H1 (cell line): ENCODE results near the gene RRAD. TPM values are rescaled to one million over a fixed set of nuclear protein-coding genes. Genes with fewer than 3 reads are reported as not detected.

Experiments
- CTCF ChIA-PET: fragments of 300-600 bp; sonication (Branson Sonifier 250); formaldehyde crosslinking; loops from one replicate; lab custom pipeline; 2021; ENCODE audit not compliant: partially characterized antibody; lab: Charles Lee
- POLR2A ChIA-PET: fragments of 300-600 bp; sonication (Branson Sonifier 250); formaldehyde crosslinking; loops from one replicate; lab custom pipeline; 2021; ENCODE audit warnings: inconsistent platforms; ENCODE audit not compliant: partially characterized antibody; lab: Charles Lee
- DNase-seq, 2 experiments: peaks; one replicate each; pipeline versions ENCODE4 v3.0.0 to v3.0.0-alpha.2; 2010 to 2022; ENCODE audit warnings: low spot score in 2 of 2, low read depth in 1 of 2, mixed read lengths in 1 of 2
- FAIRE-seq: peaks from 2 replicates; lab custom pipeline; 2011; peaks lifted over from hg19 to GRCh38; lab: Jason Lieb, UNC
- H2AFZ ChIP-seq: 2 replicates; pipeline ENCODE4 v1.8.1; 2012; ENCODE audit warnings: low read length, inconsistent platforms
- H2AK5ac ChIP-seq: 2 replicates; pipeline ENCODE4 v1.6.1; 2013; ENCODE audit warnings: low read depth, low read length
- H2BK120ac ChIP-seq: replicated peaks from 2 replicates; pipeline ENCODE3; 2013; ENCODE audit warnings: low read depth, low read length, inconsistent platforms
- H2BK12ac ChIP-seq: 2 replicates; pipeline ENCODE4 v1.6.1; 2013; ENCODE audit warnings: low read depth, low read length
- H2BK15ac ChIP-seq: 2 replicates; pipeline ENCODE4 v1.6.1; 2013; ENCODE audit warnings: low read length
- H2BK20ac ChIP-seq: 2 replicates; pipeline ENCODE4 v1.6.1; 2013; ENCODE audit warnings: low read length
- H2BK5ac ChIP-seq: 2 replicates; pipeline ENCODE4 v1.6.1; 2013; ENCODE audit warnings: low read depth, low read length
- H3K14ac ChIP-seq: 2 replicates; pipeline ENCODE4 v1.6.1; 2013; ENCODE audit warnings: inconsistent platforms; ENCODE audit not compliant: insufficient read length
- H3K18ac ChIP-seq: 2 replicates; pipeline ENCODE4 v1.6.1; 2013; ENCODE audit warnings: low read length; ENCODE audit errors: extremely low read depth
- H3K23ac ChIP-seq: 2 replicates; pipeline ENCODE4 v1.6.1; 2013; ENCODE audit warnings: inconsistent platforms; ENCODE audit not compliant: insufficient read length
- H3K23me2 ChIP-seq: 2 replicates; pipeline ENCODE4 v1.6.1; 2013; ENCODE audit warnings: low read depth, low read length
- H3K27ac ChIP-seq: 2 replicates; pipeline ENCODE4 v1.6.1; 2011; ENCODE audit warnings: low read depth, low read length, inconsistent platforms
- H3K27me3 ChIP-seq, 4 experiments: replicated peaks in 1 of 4; 1 replicate in 1 of 4; 2 replicates in 3 of 4; pipeline versions ENCODE4 v1.6.1 to v1.8.1; 2011 to 2013; ENCODE audit warnings: low read length in 3 of 4, mild to moderate bottlenecking in 3 of 4, inconsistent platforms in 2 of 4, mixed read lengths in 2 of 4, moderate library complexity in 1 of 4; ENCODE audit not compliant: control insufficient read depth in 3 of 4, insufficient read depth in 3 of 4; ENCODE audit errors: extremely low read depth in 1 of 4
- H3K36me3 ChIP-seq, 4 experiments: 2 replicates each; pipeline versions ENCODE4 v1.6.1 to v1.8.1; 2011 to 2013; ENCODE audit warnings: mild to moderate bottlenecking in 4 of 4, low read length in 3 of 4, moderate library complexity in 2 of 4, control low read depth in 1 of 4, inconsistent platforms in 1 of 4; ENCODE audit not compliant: insufficient read depth in 4 of 4, control insufficient read depth in 2 of 4
- H3K4ac ChIP-seq: replicated peaks from 2 replicates; pipeline ENCODE3; 2013; ENCODE audit warnings: low read length, low read depth, mixed read lengths, inconsistent platforms; ENCODE audit not compliant: insufficient read length
- H3K4me1 ChIP-seq, 4 experiments: replicated peaks in 1 of 4; 1 replicate in 1 of 4; 2 replicates in 3 of 4; pipeline versions ENCODE4 v1.6.1 to v1.8.1; 2011 to 2013; ENCODE audit warnings: low read length in 3 of 4, inconsistent platforms in 2 of 4, mixed read lengths in 1 of 4; ENCODE audit not compliant: insufficient read depth in 4 of 4, control insufficient read depth in 3 of 4
- H3K4me2 ChIP-seq, 2 experiments: 2 replicates each; pipeline versions ENCODE4 v1.6.1 to v1.8.1; 2011 to 2013; ENCODE audit warnings: low read depth in 2 of 2, low read length in 2 of 2, control low read depth in 1 of 2, inconsistent platforms in 1 of 2, mild to moderate bottlenecking in 1 of 2; ENCODE audit not compliant: insufficient read depth in 1 of 2
- H3K4me3 ChIP-seq, 4 experiments: fragments of 200-600, 300-600 bp in 1 of 4; sonication (generic), shearing (Covaris generic), sonication (Bioruptor Twin) in 1 of 4; 2 replicates each; pipeline versions ENCODE4 v1.5.1 to v1.8.1; 2011 to 2016; ENCODE audit warnings: low read length in 4 of 4, low read depth in 3 of 4, control low read depth in 2 of 4, inconsistent platforms in 2 of 4, mild to moderate bottlenecking in 2 of 4, mixed read lengths in 1 of 4, moderate library complexity in 1 of 4; ENCODE audit not compliant: insufficient read depth in 2 of 4; ENCODE audit errors: extremely low read depth in 1 of 4
- H3K56ac ChIP-seq: replicated peaks from 2 replicates; pipeline ENCODE3; 2013; ENCODE audit warnings: low read depth, mild to moderate bottlenecking, mixed read lengths, low read length, inconsistent platforms; ENCODE audit not compliant: insufficient read length
- H3K79me1 ChIP-seq: 2 replicates; pipeline ENCODE4 v1.6.1; 2013; ENCODE audit warnings: low read depth, low read length, control low read depth
- H3K79me2 ChIP-seq, 2 experiments: 2 replicates each; pipeline versions ENCODE4 v1.6.1 to v1.8.1; 2012 to 2013; ENCODE audit warnings: low read length in 2 of 2, mild to moderate bottlenecking in 2 of 2, inconsistent platforms in 1 of 2; ENCODE audit not compliant: insufficient read depth in 2 of 2, control insufficient read depth in 1 of 2
- H3K9ac ChIP-seq, 4 experiments: replicated peaks in 1 of 4; 1 replicate in 1 of 4; 2 replicates in 3 of 4; pipeline versions ENCODE4 v1.6.1 to v1.8.1; 2011 to 2013; ENCODE audit warnings: low read depth in 3 of 4, low read length in 3 of 4, control low read depth in 2 of 4, mild to moderate bottlenecking in 2 of 4, moderate library complexity in 2 of 4, inconsistent platforms in 1 of 4; ENCODE audit errors: extremely low read depth in 1 of 4
- H3K9me3 ChIP-seq, 2 experiments: 2 replicates each; pipeline versions ENCODE4 v1.6.1 to v1.8.1; 2012 to 2013; ENCODE audit warnings: mild to moderate bottlenecking in 2 of 2, moderate library complexity in 2 of 2, control low read depth in 1 of 2, inconsistent platforms in 1 of 2, low read depth in 1 of 2, low read length in 1 of 2, mixed read lengths in 1 of 2; ENCODE audit not compliant: insufficient read depth in 2 of 2
- H4K20me1 ChIP-seq, 2 experiments: replicated peaks in 1 of 2; 2 replicates each; pipeline versions ENCODE3 to v1.8.1; 2011 to 2013; ENCODE audit warnings: inconsistent platforms in 2 of 2, low read length in 2 of 2, mild to moderate bottlenecking in 1 of 2; ENCODE audit not compliant: insufficient read depth in 2 of 2, control insufficient read depth in 1 of 2
- H4K5ac ChIP-seq: 2 replicates; pipeline ENCODE4 v1.6.1; 2013; ENCODE audit warnings: low read length, low read depth, mixed read lengths, inconsistent platforms; ENCODE audit not compliant: insufficient read length
- H4K8ac ChIP-seq: 2 replicates; pipeline ENCODE4 v1.8.0; 2013; ENCODE audit warnings: mild to moderate bottlenecking, moderate library complexity, low read length, inconsistent platforms; ENCODE audit not compliant: insufficient read depth; ENCODE audit errors: extremely low read depth
- H4K91ac ChIP-seq: replicated peaks from 2 replicates; pipeline ENCODE3; 2013; ENCODE audit warnings: low read length, mixed read lengths, inconsistent platforms; ENCODE audit not compliant: insufficient read length
- BACH1 ChIP-seq: IDR thresholded peaks from 2 replicates; pipeline ENCODE4 v1.6.1; 2012; ENCODE audit warnings: low read length, improper control_type of control experiment
- GABPA ChIP-seq: IDR thresholded peaks from 2 replicates; pipeline ENCODE4 v1.6.1; 2011; ENCODE audit warnings: mild to moderate bottlenecking, low read length, moderate library complexity, borderline replicate concordance; ENCODE audit not compliant: insufficient read depth
- HDAC6 ChIP-seq: IDR thresholded peaks from one replicate; pipeline ENCODE4 v1.7.1; 2012; ENCODE audit warnings: low read depth, mild to moderate bottlenecking, inconsistent platforms, low read length, moderate library complexity
- KDM5A ChIP-seq: fragments of 200-600 bp; IDR thresholded peaks from 2 replicates; pipeline ENCODE4 v1.7.1; 2012; ENCODE audit warnings: mild to moderate bottlenecking, low read length, inconsistent platforms, mixed read lengths
- MAFK ChIP-seq: IDR thresholded peaks from 2 replicates; pipeline ENCODE4 v1.6.1; 2012; ENCODE audit warnings: low read depth, mild to moderate bottlenecking, improper control_type of control experiment, low read length
- RAD21 ChIP-seq, 2 experiments: IDR thresholded peaks in 1 of 2; conservative IDR thresholded peaks in 1 of 2; 2 replicates each; pipeline ENCODE4 v1.6.1; 2011; ENCODE audit warnings: low read depth in 2 of 2, low read length in 2 of 2, improper control_type of control experiment in 1 of 2, inconsistent platforms in 1 of 2, mild to moderate bottlenecking in 1 of 2, moderate library complexity in 1 of 2
- SIX5 ChIP-seq: IDR thresholded peaks from 2 replicates; pipeline ENCODE4 v1.6.1; 2011; ENCODE audit warnings: mild to moderate bottlenecking, low read depth, low read length
- TBP ChIP-seq: IDR thresholded peaks from 2 replicates; pipeline ENCODE4 v1.6.1; 2011; ENCODE audit warnings: low read depth, low read length, improper control_type of control experiment
- TEAD4 ChIP-seq: IDR thresholded peaks from 2 replicates; pipeline ENCODE4 v1.6.1; 2012; ENCODE audit warnings: low read depth, low read length, inconsistent platforms, mixed read lengths
- ZNF274 ChIP-seq: IDR thresholded peaks from 2 replicates; pipeline ENCODE4 v1.7.0; 2012; ENCODE audit warnings: low read length, borderline replicate concordance; ENCODE audit errors: extremely low read depth
- WGBS, 2 experiments: shearing (Covaris generic) in 1 of 2; methylation state at CpG; one replicate each; pipeline versions ENCODE4 v1.1.6 to v1.1.7; 2013 to 2015; ENCODE audit warnings: low lambda C conversion rate in 2 of 2, mixed read lengths in 2 of 2, inconsistent platforms in 1 of 2, low coverage in 1 of 2, missing lambda C conversion rate in 1 of 2; ENCODE audit not compliant: insufficient replicate concordance in 2 of 2, insufficient coverage in 1 of 2, insufficient read length in 1 of 2; ENCODE audit errors: extremely low coverage in 1 of 2, missing lambda C conversion rate in 1 of 2; 5-methylcytosine and 5-hydroxymethylcytosine counted together
- polyA plus RNA-seq, 7 experiments: library from polyadenylated mRNA; depleted of rRNA in 3 of 7; stranded (reverse) in 5 of 7; unstranded in 2 of 7; fragments of >200 nt in 5 of 7; fragments of 200-250 nt in 2 of 7; gene quantifications; 1 replicate in 5 of 7; 2 replicates in 1 of 7; 4 replicates in 1 of 7; pipeline versions ENCODE4 v1.2.1 to v1.2.3, GENCODE V29; 2011 to 2013; ENCODE audit warnings: missing spikeins in 2 of 7, mixed read lengths in 2 of 7
- total RNA-seq: library from RNA; stranded (reverse); fragmentation: NEBNext Ultra II Directional; extraction: Animal tissue kit (Norgen Biotek cat#: 25700); gene quantifications from 2 replicates; pipeline ENCODE4 v1.2.1, GENCODE V29; 2021
- TF ChIP-seq, protein P1 (sequence below): IDR thresholded peaks from 2 replicates; pipeline ENCODE4 v1.6.1; 2012; ENCODE audit warnings: inconsistent platforms
- TF ChIP-seq, protein P2 (sequence below): IDR thresholded peaks from 2 replicates; pipeline ENCODE4 v1.6.1; 2011; ENCODE audit warnings: low read depth, mild to moderate bottlenecking, low read length; ENCODE audit not compliant: insufficient read depth

Gene RRAD
- total and polyA plus RNA-seq, 2 of the 8 experiments (the other 6 are each of a cell fraction or from before 2014, with no cell fraction given) = 0.17 TPM; not detected in 1

DNA sequence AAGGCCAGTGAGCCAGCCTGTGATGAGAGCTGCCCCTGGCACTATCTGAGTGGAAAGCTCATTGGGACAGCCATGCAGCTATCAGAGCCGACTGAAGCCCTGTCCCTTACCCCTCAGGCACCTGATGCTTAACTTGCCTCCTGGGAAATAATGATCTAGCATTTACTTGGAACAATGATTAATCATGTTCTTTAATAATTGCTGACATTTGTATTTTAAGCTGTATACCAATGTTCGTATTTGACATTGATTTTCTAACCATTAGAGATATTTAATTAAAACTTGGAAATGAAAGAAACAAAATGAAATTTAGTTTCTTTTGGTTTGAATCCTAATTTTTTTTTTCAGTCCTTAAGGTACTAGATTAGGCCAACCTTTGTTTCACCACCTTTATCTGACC is 34.5 kb downstream of the RRAD start:
- Histone ChIP-seq H2AK5ac (no peak overlapping the region), H2BK20ac (no peak overlapping the region), H4K91ac (no peak overlapping the region), H3K14ac (no peak overlapping the region), H3K4me1 (no peaks in the 10 kb centered on the region), H3K9ac (no peak overlapping the region), H2BK120ac (no peak overlapping the region), H2BK12ac (no peak overlapping the region), H2BK15ac (no peak overlapping the region), H3K4ac (no peak overlapping the region), H3K4me2 (no peak overlapping the region), H2AFZ (no peak overlapping the region), H3K4me3 (no peak overlapping the region), H3K18ac (no peak overlapping the region), H4K20me1 (peaks cover 9 to 14% of the 10 kb centered on the region in 2 experiments), H3K27me3 (no peaks in the 10 kb centered on the region), H3K79me2 (no peaks in the 10 kb centered on the region; a peak in 1 of 4 replicates), H3K27ac (no peak overlapping the region), H4K8ac (no peak overlapping the region), H3K9me3 (no peaks in the 10 kb centered on the region), H2BK5ac (no peak overlapping the region), H4K5ac (no peak overlapping the region), H3K23me2 (no peaks in the 10 kb centered on the region), H3K56ac (no peak overlapping the region), H3K79me1 (no peaks in the 10 kb centered on the region), H3K23ac (no peak overlapping the region), H3K36me3 (peaks cover 0 to 16% (median 7%) of the 10 kb centered on the region in 4 experiments; a peak in 4 of 8 replicates)
- 87% methylated on average over 2 of the region's 2 CpGs; no CpG with 5 or more reads in 1 of the 2 experiments for WGBS, 2 experiments
- DNase-seq (no peak), FAIRE-seq (no peak)
- CTCF ChIA-PET = interaction anchor here (0.6 to 42.0 kb wide), 7 partner anchors 11 to 436 kb away, joined by 3 to 1009 read pairs (median 4); partner anchors contain the start of genes CDH16, KCTD19, LRRC36 and PDP2
- POLR2A ChIA-PET = interaction anchor here (2.4 kb wide), 1 partner anchor 10 kb away, joined by 12 read pairs; the partner anchor contains the start of gene PDP2
- TF ChIP-seq, protein P1, sequence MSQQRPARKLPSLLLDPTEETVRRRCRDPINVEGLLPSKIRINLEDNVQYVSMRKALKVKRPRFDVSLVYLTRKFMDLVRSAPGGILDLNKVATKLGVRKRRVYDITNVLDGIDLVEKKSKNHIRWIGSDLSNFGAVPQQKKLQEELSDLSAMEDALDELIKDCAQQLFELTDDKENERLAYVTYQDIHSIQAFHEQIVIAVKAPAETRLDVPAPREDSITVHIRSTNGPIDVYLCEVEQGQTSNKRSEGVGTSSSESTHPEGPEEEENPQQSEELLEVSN = no peak
- no peak for TF ChIP-seq KDM5A
- no peak for TF ChIP-seq GABPA
- no peak for TF ChIP-seq SIX5
- TF ChIP-seq MAFK = no peak
- no peak for TF ChIP-seq BACH1
- TF ChIP-seq TBP = no peak
- no peak for TF ChIP-seq RAD21 (IDR thresholded peaks at IDR 0.05 in 1 of 2, conservative IDR thresholded peaks at IDR 0.05 in 1 of 2; ENCODE audit: low read depth in 2 of 2, low read length in 2 of 2)
- TF ChIP-seq TEAD4 = no peak
- no peak for TF ChIP-seq HDAC6
- TF ChIP-seq ZNF274 = no peak
- TF ChIP-seq, protein P2, sequence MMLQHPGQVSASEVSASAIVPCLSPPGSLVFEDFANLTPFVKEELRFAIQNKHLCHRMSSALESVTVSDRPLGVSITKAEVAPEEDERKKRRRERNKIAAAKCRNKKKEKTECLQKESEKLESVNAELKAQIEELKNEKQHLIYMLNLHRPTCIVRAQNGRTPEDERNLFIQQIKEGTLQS = no peak
